LNCaP clone FGC (cell line): Measurements from ENCODE around the gene SLC26A8.
"Not testable (repeated sequence)": the region's sequence is repeated elsewhere in the genome, so short reads cannot be mapped to it uniquely, and the experiment has no call there.

Source experiments
- DNase-seq: peaks from one replicate; pipeline ENCODE4 v3.0.0-alpha.2; 2011; ENCODE audit warnings: low read depth
- H3K4me3 ChIP-seq: 2 replicates; pipeline ENCODE4 v1.5.1; 2011; ENCODE audit warnings: mild to moderate bottlenecking, low read depth, low read length, control low read depth
- CTCF ChIP-seq: IDR thresholded peaks from 2 replicates; pipeline ENCODE4 v1.5.1; 2012; ENCODE audit warnings: mild to moderate bottlenecking; ENCODE audit not compliant: control insufficient read depth, insufficient read depth; ENCODE audit errors: extremely low read depth

SLC26A8 gene

GRCh38 chr6:35936681-35937359, 87.6 kb downstream of the SLC26A8 start:
- no peak for TF ChIP-seq CTCF
- no peak overlapping the region for H3K4me3 ChIP-seq
- DNase-seq, result no peak

GRCh38 chr6:35935469-35935868, 89.0 kb downstream of the SLC26A8 start:
- H3K4me3 ChIP-seq, result no peak overlapping the region
- no peak for DNase-seq
- TF ChIP-seq CTCF, result no peak

- DNase-seq, result no peak
- H3K4me3 ChIP-seq, result no peak overlapping the region
- TF ChIP-seq CTCF, result no peak
Observed at GRCh38 chr6:35933844-35934243, 90.6 kb downstream of the SLC26A8 start.

GRCh38 chr6:35931873-35932272, 92.6 kb downstream of the SLC26A8 start:
- H3K4me3 ChIP-seq, DNase-seq: not testable (repeated sequence)

- DNase-seq, result no peak
- no peak for TF ChIP-seq CTCF
Observed at GRCh38 chr6:35931120-35931561, 93.3 kb downstream of the SLC26A8 start.

GRCh38 chr6:35929601-35930000, 94.8 kb downstream of the SLC26A8 start:
- DNase-seq, result no peak
- no peak overlapping the region for H3K4me3 ChIP-seq
- no peak for TF ChIP-seq CTCF

More at GRCh38 chr6:35931120-35931561, 93.3 kb downstream of the SLC26A8 start:
- H3K4me3 ChIP-seq, result no peak overlapping the region

GRCh38 chr6:35926509-35927215, 97.8 kb downstream of the SLC26A8 start:
- TF ChIP-seq CTCF, result no peak
- DNase-seq, result no peak
- no peak overlapping the region for H3K4me3 ChIP-seq
